GM12891 (cell line): Measurements from ENCODE around the gene TIGD3.

Source experiments
- PAX5 ChIP-seq: IDR thresholded peaks from 2 replicates; pipeline ENCODE4 v1.6.1; 2011; ENCODE audit warnings: low read length, moderate library complexity, mild to moderate bottlenecking; ENCODE audit not compliant: insufficient read depth, severe bottlenecking
- POLR2A ChIP-seq: IDR thresholded peaks from 2 replicates; pipeline ENCODE4 v1.6.1; 2011; ENCODE audit warnings: low read depth, low read length, control low read depth
- POLR2AphosphoS5 ChIP-seq: IDR thresholded peaks from 2 replicates; pipeline ENCODE4 v1.6.1; 2011; ENCODE audit warnings: low read depth, low read length, control low read depth
- POU2F2 ChIP-seq: IDR thresholded peaks from 2 replicates; pipeline ENCODE4 v1.6.1; 2011; ENCODE audit warnings: low read depth, mild to moderate bottlenecking, control low read depth, low read length, moderate library complexity
- SPI1 ChIP-seq: IDR thresholded peaks from 2 replicates; pipeline ENCODE4 v1.6.1; 2011; ENCODE audit warnings: low read depth, low read length, control low read depth
- TAF1 ChIP-seq: IDR thresholded peaks from 2 replicates; pipeline ENCODE4 v1.6.1; 2011; ENCODE audit warnings: low read depth, low read length, control low read depth

- TF ChIP-seq POLR2AphosphoS5, result no peak
- no peak for TF ChIP-seq POLR2A
- TF ChIP-seq TAF1, result no peak
- TF ChIP-seq PAX5, result no peak
- no peak for TF ChIP-seq SPI1
- no peak for TF ChIP-seq POU2F2
Measured at GRCh38 chr11:65378928-65379638, 24.5 kb downstream of the TIGD3 start.
